C4-2B (cell line): ENCODE measurements around the gene SP140.

ENCODE experiments used
- CTCF ChIP-seq: fragments of 450-650 bp; conservative IDR thresholded peaks from 2 replicates; pipeline ENCODE4 v1.5.1; 2017; ENCODE audit warnings: mild to moderate bottlenecking
- ZFX ChIP-seq: fragments of 450-650 bp; IDR thresholded peaks from 2 replicates; pipeline ENCODE4 v1.6.1; 2017

- TF ChIP-seq CTCF = no peak
- no peak for TF ChIP-seq ZFX
Measured at GRCh38 chr2:230205721-230206120, 19.8 kb upstream of the SP140 start.
